ENCODE results near the gene RBM10. TPM values are rescaled to one million over a fixed set of nuclear protein-coding genes. Genes with fewer than 3 reads are reported as not detected.
A peak's percentile ranks its signal among the peaks of the same experiment; 100 is the strongest.

The RBM10 gene
- total RNA-seq, 2 donors from 2014 or later = 30.0 to 67.8 TPM

- no peak overlapping the region for H3K9ac ChIP-seq (ENCODE audit: low read depth in 2 of 2, low read length in 2 of 2)
- peaks cover 16% of the 10 kb centered on the region for H3K4me1 ChIP-seq
- H3K27ac ChIP-seq = no peak overlapping the region
- peak overlapping the region; percentile 43 for H3K4me3 ChIP-seq
- intact Hi-C loops (cut with DNase I) = loop anchor here (5.0 to 10.0 kb wide), 2 partner anchors 190 to 333 kb away; no protein-coding TSS in a partner anchor
- no peaks in the 10 kb centered on the region for H3K36me3 ChIP-seq
- peaks cover 3% of the 10 kb centered on the region for H3K27me3 ChIP-seq
- DNase-seq = no peak
- no peaks in the 10 kb centered on the region for H3K9me3 ChIP-seq
- no peak for TF ChIP-seq CTCF (IDR thresholded peaks at IDR 0.05)
These were observed 46.9 kb downstream of the RBM10 start for GRCh38 chrX:47191806-47192401.

GRCh38 chrX:47193475-47194193 lies 48.6 kb downstream of the RBM10 start, which contains the start of gene UBA1:
UBA1 (plus strand) TSS chrX:47193829; CDS start chrX:47198803, 4,974 bp downstream.
- Histone ChIP-seq H3K4me3 (peak within 1 kb of the TSS; percentile 82), H3K4me1 (peaks cover 16% of the 10 kb centered on the region), H3K27me3 (peaks cover 3% of the 10 kb centered on the region), H3K9me3 (no peaks in the 10 kb centered on the region), H3K9ac (ENCODE audit: low read depth in 2 of 2, low read length in 2 of 2) (peak within 1 kb of the TSS; percentile 93 to 99), H3K27ac (peak within 1 kb of the TSS; percentile 85), H3K36me3 (no peaks in the 10 kb centered on the region)
- TF ChIP-seq CTCF (IDR thresholded peaks at IDR 0.05) = peak; percentile 77
- DNase-seq = peak; percentile 100
- intact Hi-C loops (cut with DNase I) = loop anchor here (5.0 to 10.0 kb wide), 2 partner anchors 189 to 331 kb away; no protein-coding TSS in a partner anchor

GRCh38 chrX:47194194-47194787 lies 49.3 kb downstream of the RBM10 start:
- Histone ChIP-seq H3K4me3 (peak overlapping the region; percentile 82), H3K9ac (ENCODE audit: low read depth in 2 of 2, low read length in 2 of 2) (peak overlapping the region; percentile 93 to 99), H3K4me1 (peaks cover 16% of the 10 kb centered on the region), H3K9me3 (no peaks in the 10 kb centered on the region), H3K27me3 (no peaks in the 10 kb centered on the region), H3K27ac (peak overlapping the region; percentile 85), H3K36me3 (peaks cover 4% of the 10 kb centered on the region)
- DNase-seq = no peak
- intact Hi-C loops (cut with DNase I) = loop anchor here (5.0 to 10.0 kb wide), 2 partner anchors 188 to 331 kb away; no protein-coding TSS in a partner anchor
- no peak for TF ChIP-seq CTCF (IDR thresholded peaks at IDR 0.05)

GRCh38 chrX:47196098-47196497 lies 51.1 kb downstream of the RBM10 start:
- intact Hi-C loops (cut with DNase I) = loop anchor here (10.0 kb wide), 1 partner anchor 329 kb away; no protein-coding TSS in a partner anchor
- Histone ChIP-seq H3K36me3 (peaks cover 17% of the 10 kb centered on the region), H3K9ac (ENCODE audit: low read depth in 2 of 2, low read length in 2 of 2) (peak overlapping the region in 1 of 2 donors; percentile 27), H3K9me3 (no peaks in the 10 kb centered on the region), H3K27me3 (no peaks in the 10 kb centered on the region), H3K27ac (no peak overlapping the region), H3K4me1 (peaks cover 16% of the 10 kb centered on the region), H3K4me3 (no peak overlapping the region)
- DNase-seq = no peak
- no peak for TF ChIP-seq CTCF (IDR thresholded peaks at IDR 0.05)

GRCh38 chrX:47197526-47197925 lies 52.5 kb downstream of the RBM10 start:
- TF ChIP-seq CTCF (IDR thresholded peaks at IDR 0.05) = no peak
- H3K36me3 ChIP-seq = peaks cover 29% of the 10 kb centered on the region
- intact Hi-C loops (cut with DNase I) = loop anchor here (10.0 kb wide), 1 partner anchor 327 kb away; no protein-coding TSS in a partner anchor
- no peaks in the 10 kb centered on the region for H3K27me3 ChIP-seq
- no peak overlapping the region for H3K4me3 ChIP-seq
- no peak for DNase-seq
- H3K27ac ChIP-seq = no peak overlapping the region
- no peaks in the 10 kb centered on the region for H3K9me3 ChIP-seq
- H3K4me1 ChIP-seq = peaks cover 16% of the 10 kb centered on the region
- H3K9ac ChIP-seq (ENCODE audit: low read depth in 2 of 2, low read length in 2 of 2) = no peak overlapping the region
